Calu3 (cell line): ENCODE measurements around the gene CBL. TPM values are rescaled to one million over a fixed set of nuclear protein-coding genes. Genes with fewer than 3 reads are reported as not detected.

Experiments used
- BruUV-seq: library from RNA; stranded (reverse); fragments of 400-500 nt; replicated peaks from 2 replicates; lab custom pipeline; 2021; lab: Mats Ljungman, UMichigan
- CTCF ChIA-PET: fragments of 300-600 bp; sonication (Branson Sonifier 250); formaldehyde crosslinking; loops from one replicate; lab custom pipeline; 2022; ENCODE audit warnings: antibody characterized with exemption; lab: Charles Lee
- DNase-seq: peaks from one replicate; pipeline ENCODE4 v3.0.0; 2022
- H3K27ac Mint-ChIP-seq: one replicate; pipeline ENCODE4 v1.8.0; 2022; ENCODE audit warnings: mixed read lengths; ENCODE audit not compliant: unreplicated experiment
- H3K27me3 Mint-ChIP-seq: one replicate; pipeline ENCODE4 v1.8.0; 2022; ENCODE audit warnings: mixed read lengths; ENCODE audit not compliant: unreplicated experiment
- H3K36me3 Mint-ChIP-seq: one replicate; pipeline ENCODE4 v1.8.0; 2022; ENCODE audit warnings: mild to moderate bottlenecking, moderate library complexity, mixed read lengths; ENCODE audit not compliant: insufficient read depth, unreplicated experiment
- H3K4me1 Mint-ChIP-seq: one replicate; pipeline ENCODE4 v1.8.0; 2022; ENCODE audit warnings: mild to moderate bottlenecking, low read depth, mixed read lengths; ENCODE audit not compliant: unreplicated experiment
- H3K4me3 Mint-ChIP-seq: one replicate; pipeline ENCODE4 v1.8.0; 2022; ENCODE audit warnings: mild to moderate bottlenecking, low read depth, moderate library complexity, mixed read lengths; ENCODE audit not compliant: unreplicated experiment
- H3K9me3 Mint-ChIP-seq: one replicate; pipeline ENCODE4 v1.8.0; 2022; ENCODE audit warnings: low read depth, mixed read lengths; ENCODE audit not compliant: unreplicated experiment
- CTCF ChIP-seq: fragments of 200-600 bp; IDR thresholded peaks from one replicate; pipeline ENCODE4 v1.8.0; 2022; ENCODE audit warnings: antibody characterized with exemption; ENCODE audit not compliant: unreplicated experiment
- intact Hi-C: fragments of 100-400 bp; cut with micrococcal nuclease; formaldehyde crosslinking; loops from one replicate; pipeline ENCODE4 v1.10.0; 2022; ENCODE audit not compliant: unreplicated experiment
- total RNA-seq: library from RNA; stranded (reverse); gene quantifications from 2 replicates; pipeline ENCODE4 v1.2.3, GENCODE V29; 2022

The CBL gene
- total RNA-seq, 1 experiment from 2014 or later = 15.9 TPM

GRCh38 chr11:119248750-119249670 is 42.9 kb downstream of the CBL start:
- peaks cover 14% of the 10 kb centered on the region for H3K4me1 Mint-ChIP-seq
- no peak for DNase-seq
- CTCF ChIA-PET = interaction anchor here (0.7 kb wide), 1 partner anchor 219 kb away, joined by 6 read pairs; no protein-coding TSS in a partner anchor
- intact Hi-C loops = no loop called here
- no peak for TF ChIP-seq CTCF
- no TSS peak for BruUV-seq
- H3K27me3 Mint-ChIP-seq = no peaks in the 10 kb centered on the region
- no peaks in the 10 kb centered on the region for H3K36me3 Mint-ChIP-seq
- no peak overlapping the region for H3K27ac Mint-ChIP-seq
- H3K9me3 Mint-ChIP-seq = no peaks in the 10 kb centered on the region
- no peak overlapping the region for H3K4me3 Mint-ChIP-seq

GRCh38 chr11:119249671-119250010 is 43.5 kb downstream of the CBL start:
- no peak overlapping the region for H3K27ac Mint-ChIP-seq

GRCh38 chr11:119251114-119251513 is 45.0 kb downstream of the CBL start:
- BruUV-seq = no TSS peak
- H3K27ac Mint-ChIP-seq = no peak overlapping the region
- TF ChIP-seq CTCF = no peak
- no peaks in the 10 kb centered on the region for H3K36me3 Mint-ChIP-seq
- intact Hi-C loops = no loop called here
- no peak for DNase-seq
- H3K9me3 Mint-ChIP-seq = no peaks in the 10 kb centered on the region
- H3K4me1 Mint-ChIP-seq = peaks cover 14% of the 10 kb centered on the region
- no peak overlapping the region for H3K4me3 Mint-ChIP-seq
- H3K27me3 Mint-ChIP-seq = no peaks in the 10 kb centered on the region
- CTCF ChIA-PET = no interaction called here

More at GRCh38 chr11:119249671-119250010, 43.5 kb downstream of the CBL start:
- CTCF ChIA-PET = interaction anchor here (0.7 kb wide), 1 partner anchor 220 kb away, joined by 6 read pairs; no protein-coding TSS in a partner anchor
- Mint-ChIP-seq H3K4me3 (no peak overlapping the region), H3K36me3 (no peaks in the 10 kb centered on the region), H3K27me3 (no peaks in the 10 kb centered on the region), H3K9me3 (no peaks in the 10 kb centered on the region), H3K4me1 (peaks cover 14% of the 10 kb centered on the region)
- no peak for TF ChIP-seq CTCF
- BruUV-seq = no TSS peak
- DNase-seq = peak; percentile 0
- intact Hi-C loops = no loop called here

GRCh38 chr11:119254239-119254638 is 48.1 kb downstream of the CBL start:
- H3K4me1 Mint-ChIP-seq = peaks cover 13% of the 10 kb centered on the region
- no peaks in the 10 kb centered on the region for H3K27me3 Mint-ChIP-seq
- intact Hi-C loops = no loop called here
- no peak overlapping the region for H3K27ac Mint-ChIP-seq
- CTCF ChIA-PET = no interaction called here
- H3K36me3 Mint-ChIP-seq = no peaks in the 10 kb centered on the region
- no peaks in the 10 kb centered on the region for H3K9me3 Mint-ChIP-seq
- TF ChIP-seq CTCF = no peak
- no peak for DNase-seq
- no peak overlapping the region for H3K4me3 Mint-ChIP-seq
- no TSS peak for BruUV-seq
